Measurements from ENCODE around the gene BAZ1B.
"Not testable (repeated sequence)": the region's sequence is repeated elsewhere in the genome, so short reads cannot be mapped to it uniquely, and the experiment has no call there.

Gene BAZ1B

GRCh38 chr7:73423519-73424488 lies 98.3 kb downstream of the BAZ1B start:
- no peak for DNase-seq

- DNase-seq: not testable (repeated sequence)
Observed at GRCh38 chr7:73420610-73421009, 101.5 kb downstream of the BAZ1B start.

GRCh38 chr7:73420016-73420415 lies 102.1 kb downstream of the BAZ1B start:
- not testable (repeated sequence) for DNase-seq

- no peak for DNase-seq
Observed at GRCh38 chr7:73418113-73418703, 103.9 kb downstream of the BAZ1B start.

- DNase-seq: not testable (repeated sequence)
Observed at GRCh38 chr7:73410541-73411131, 111.5 kb downstream of the BAZ1B start.

GRCh38 chr7:73404860-73405259 lies 117.2 kb downstream of the BAZ1B start:
- not testable (repeated sequence) for DNase-seq

GRCh38 chr7:73399185-73400050 lies 122.7 kb downstream of the BAZ1B start:
- peak; percentile 20 for DNase-seq

GRCh38 chr7:73397521-73398281 lies 124.4 kb downstream of the BAZ1B start:
- no peak for DNase-seq

- no peak for DNase-seq
Observed at GRCh38 chr7:73395538-73396503, 126.3 kb downstream of the BAZ1B start.

GRCh38 chr7:73394422-73394821 lies 127.7 kb downstream of the BAZ1B start:
- no peak for DNase-seq

GRCh38 chr7:73391396-73391795 lies 130.7 kb downstream of the BAZ1B start:
- no peak for DNase-seq

Data from activated CD4-positive, alpha-beta T cell treated with anti-CD3 and anti-CD28 coated beads, Interleukin-2, amount 50 U/mL, for 1 hour (primary cell).